Fibroblast of gingiva (primary cell): ENCODE results near the gene DNA2.
"Not testable (repeated sequence)": the region's sequence is repeated elsewhere in the genome, so short reads cannot be mapped to it uniquely, and the experiment has no call there.

ENCODE experiments used
- DNase-seq: peaks from one replicate; pipeline ENCODE4 v3.0.0-alpha.2; 2011; ENCODE audit warnings: low read depth

Gene DNA2, protein sequence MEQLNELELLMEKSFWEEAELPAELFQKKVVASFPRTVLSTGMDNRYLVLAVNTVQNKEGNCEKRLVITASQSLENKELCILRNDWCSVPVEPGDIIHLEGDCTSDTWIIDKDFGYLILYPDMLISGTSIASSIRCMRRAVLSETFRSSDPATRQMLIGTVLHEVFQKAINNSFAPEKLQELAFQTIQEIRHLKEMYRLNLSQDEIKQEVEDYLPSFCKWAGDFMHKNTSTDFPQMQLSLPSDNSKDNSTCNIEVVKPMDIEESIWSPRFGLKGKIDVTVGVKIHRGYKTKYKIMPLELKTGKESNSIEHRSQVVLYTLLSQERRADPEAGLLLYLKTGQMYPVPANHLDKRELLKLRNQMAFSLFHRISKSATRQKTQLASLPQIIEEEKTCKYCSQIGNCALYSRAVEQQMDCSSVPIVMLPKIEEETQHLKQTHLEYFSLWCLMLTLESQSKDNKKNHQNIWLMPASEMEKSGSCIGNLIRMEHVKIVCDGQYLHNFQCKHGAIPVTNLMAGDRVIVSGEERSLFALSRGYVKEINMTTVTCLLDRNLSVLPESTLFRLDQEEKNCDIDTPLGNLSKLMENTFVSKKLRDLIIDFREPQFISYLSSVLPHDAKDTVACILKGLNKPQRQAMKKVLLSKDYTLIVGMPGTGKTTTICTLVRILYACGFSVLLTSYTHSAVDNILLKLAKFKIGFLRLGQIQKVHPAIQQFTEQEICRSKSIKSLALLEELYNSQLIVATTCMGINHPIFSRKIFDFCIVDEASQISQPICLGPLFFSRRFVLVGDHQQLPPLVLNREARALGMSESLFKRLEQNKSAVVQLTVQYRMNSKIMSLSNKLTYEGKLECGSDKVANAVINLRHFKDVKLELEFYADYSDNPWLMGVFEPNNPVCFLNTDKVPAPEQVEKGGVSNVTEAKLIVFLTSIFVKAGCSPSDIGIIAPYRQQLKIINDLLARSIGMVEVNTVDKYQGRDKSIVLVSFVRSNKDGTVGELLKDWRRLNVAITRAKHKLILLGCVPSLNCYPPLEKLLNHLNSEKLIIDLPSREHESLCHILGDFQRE

DNA sequence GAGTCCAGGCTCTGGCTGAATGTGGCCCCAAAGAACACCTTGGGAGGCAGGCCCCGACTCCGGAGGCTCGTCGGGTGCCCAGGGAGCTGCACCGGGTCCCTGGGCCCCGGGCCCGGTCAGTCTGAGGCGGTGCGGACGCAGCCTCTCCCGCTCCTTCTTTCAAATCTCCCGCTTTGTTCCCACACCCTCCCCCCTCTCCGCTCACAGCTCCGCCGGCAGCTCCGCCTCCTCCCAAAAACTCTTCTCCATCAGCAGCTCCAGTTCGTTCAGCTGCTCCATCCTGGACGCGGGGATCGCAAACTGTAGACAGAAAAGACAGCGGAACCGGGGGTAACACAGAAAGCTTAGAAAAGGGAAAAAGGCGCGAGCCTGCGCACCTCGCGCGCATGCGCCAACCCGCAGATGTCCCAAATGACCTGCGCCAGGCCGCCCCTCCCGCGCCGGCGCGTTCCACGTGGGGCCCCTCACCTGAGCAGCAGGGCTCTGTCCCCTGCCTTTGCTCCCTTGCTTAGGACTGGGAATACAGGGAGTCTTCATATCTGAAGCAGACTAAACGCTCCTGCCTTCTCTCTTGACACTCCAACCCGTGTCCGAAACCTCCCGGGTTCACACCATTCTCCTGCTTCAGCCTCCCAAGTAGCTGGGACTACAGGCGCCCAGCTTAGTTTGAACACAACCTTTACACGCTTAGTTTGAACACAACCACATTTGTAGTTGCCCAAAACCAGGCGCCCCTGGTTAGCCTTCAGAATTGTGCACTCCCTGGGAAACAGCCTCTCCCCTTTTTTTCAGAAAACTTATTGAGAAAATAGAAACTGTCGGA is at the start of gene DNA2:
DNA2 (minus strand) TSS at position 388 of the 823 bp plus-strand sequence; CDS start at position 279, 109 bp downstream.
- peak; percentile 25 for DNase-seq

DNA sequence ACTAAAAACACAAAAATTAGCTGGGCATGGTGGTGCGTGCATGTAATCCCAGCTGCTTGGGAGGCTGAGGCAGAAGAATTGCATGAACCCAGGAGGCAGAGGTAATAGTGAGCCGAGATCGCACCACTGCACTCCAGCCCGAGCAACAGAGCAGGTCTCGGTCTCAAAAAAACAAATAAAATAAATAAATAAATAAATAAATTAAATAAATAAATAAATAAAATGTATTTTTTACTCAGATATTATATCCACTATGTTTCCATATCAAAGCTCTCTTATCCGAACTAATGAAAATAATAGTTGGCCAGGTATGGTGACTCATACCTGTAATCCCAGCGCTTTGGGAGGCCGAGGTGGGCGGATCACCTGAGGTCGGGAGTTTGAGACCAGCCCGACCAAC is 46.8 kb upstream of the DNA2 start:
- DNase-seq = not testable (repeated sequence)

DNA sequence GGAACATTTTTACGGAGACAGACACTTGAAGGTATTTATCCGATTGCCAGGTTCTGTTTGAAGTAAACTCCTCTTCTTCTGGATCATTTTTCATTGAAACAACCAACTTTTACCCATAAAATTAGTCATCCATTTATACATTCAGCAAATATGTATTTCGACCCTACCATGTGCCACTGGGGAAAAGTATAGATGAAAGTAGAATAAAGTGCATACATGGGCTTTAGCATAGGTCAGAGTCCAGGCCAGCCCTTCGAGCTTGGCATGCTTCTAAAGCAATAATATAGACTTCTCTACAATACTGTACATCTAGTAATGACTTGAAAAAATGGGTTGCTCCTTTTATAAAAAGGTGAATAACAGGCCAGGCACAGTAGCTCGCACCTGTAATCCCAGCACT is 45.4 kb upstream of the DNA2 start:
- DNase-seq = no peak

DNA sequence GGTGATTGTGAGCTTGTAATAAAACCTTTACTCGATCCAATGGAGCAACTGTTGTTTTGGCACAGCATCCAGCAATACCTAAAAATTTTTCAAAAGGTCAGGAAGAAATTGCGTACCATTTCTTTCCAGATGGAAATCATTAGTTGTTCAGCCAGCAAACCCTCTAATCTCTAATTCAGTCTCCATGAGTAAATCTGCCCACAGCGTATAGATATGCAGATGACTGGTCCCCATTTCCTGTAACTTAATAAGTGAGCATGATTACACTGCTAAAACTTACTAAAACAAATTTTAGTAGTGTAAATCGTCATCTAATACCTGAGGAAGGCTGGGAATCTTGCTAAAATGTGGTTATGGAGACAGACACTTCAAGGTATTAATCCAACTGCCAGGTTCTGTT is 45.0 kb upstream of the DNA2 start:
- peak; percentile 88 for DNase-seq

DNA sequence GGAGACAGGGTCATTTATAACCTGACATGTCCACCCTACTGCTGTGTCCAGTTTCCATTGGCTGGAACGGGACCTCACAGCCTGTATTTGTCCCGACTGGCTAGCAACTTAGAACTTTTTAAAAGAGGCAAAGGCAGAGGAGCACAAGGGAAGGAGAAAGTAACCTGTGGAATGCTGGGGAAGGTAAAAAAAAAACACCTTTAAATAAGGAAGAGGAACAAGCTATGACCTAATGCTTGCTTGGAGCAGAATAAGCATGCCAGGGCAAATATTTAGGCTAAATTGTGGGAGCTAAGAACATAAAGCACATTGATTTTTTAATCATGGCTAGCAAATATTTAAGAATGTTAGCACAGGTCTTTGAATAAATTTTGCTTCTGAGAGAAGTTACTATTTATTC is 44.4 kb upstream of the DNA2 start:
- not testable (repeated sequence) for DNase-seq

DNA sequence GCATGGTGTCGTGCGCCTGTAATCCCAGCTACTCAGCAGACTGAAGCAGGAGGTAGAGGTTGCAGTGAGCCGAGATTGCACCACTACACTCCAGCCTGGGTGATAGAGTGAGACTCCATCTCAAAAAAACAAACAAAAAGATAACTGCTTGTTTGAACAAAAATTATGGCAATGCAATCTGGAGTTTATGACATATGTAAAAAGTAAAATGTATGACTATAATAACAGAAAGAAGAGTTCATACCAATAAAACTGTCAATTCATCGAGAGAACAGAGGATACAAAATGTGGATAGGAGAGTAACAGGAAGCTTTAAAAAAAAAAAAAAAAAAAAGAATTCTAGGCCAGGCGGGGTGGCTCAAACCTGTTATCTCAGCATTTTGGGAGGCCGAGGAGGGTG is 36.3 kb upstream of the DNA2 start:
- DNase-seq = no peak

DNA sequence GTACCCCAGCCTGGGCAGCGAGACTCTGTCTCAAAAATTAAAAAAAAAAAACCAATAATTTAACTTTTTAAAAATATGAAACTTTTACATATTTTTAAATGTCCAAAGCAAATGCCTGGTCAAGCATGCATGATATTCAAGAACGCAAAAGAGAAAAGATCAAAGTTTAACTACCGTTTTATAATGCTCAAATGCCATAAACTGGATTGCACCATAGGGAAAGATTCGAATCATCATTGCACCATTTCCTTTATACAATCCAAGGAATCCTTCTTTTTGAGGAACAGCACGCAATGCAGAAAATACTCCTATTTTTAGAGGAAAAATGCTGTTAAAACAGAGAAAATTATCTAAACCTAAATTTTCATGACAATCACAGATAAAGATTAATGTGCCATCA is 34.6 kb upstream of the DNA2 start:
- DNase-seq = peak; percentile 1

DNA sequence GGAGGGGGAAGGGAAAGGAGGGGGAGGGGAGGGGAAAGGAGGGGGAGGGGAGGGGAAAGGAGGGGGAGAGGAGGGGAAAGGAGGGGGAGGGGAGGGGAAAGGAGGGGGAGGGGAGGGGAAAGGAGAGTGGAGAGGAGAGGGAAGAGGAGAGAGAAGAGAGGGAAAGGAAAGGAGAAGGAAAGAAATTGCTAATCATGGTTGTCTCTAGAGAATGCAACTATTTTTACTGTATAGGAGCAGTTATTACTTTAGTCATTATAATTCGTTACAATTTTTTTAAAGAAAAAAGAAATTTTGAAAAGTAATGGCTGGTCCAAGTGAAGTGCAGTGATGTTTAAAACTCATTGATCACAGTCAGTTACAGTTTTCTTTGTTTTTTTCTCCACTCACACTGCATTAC is 31.1 kb upstream of the DNA2 start:
- DNase-seq = no peak

DNA sequence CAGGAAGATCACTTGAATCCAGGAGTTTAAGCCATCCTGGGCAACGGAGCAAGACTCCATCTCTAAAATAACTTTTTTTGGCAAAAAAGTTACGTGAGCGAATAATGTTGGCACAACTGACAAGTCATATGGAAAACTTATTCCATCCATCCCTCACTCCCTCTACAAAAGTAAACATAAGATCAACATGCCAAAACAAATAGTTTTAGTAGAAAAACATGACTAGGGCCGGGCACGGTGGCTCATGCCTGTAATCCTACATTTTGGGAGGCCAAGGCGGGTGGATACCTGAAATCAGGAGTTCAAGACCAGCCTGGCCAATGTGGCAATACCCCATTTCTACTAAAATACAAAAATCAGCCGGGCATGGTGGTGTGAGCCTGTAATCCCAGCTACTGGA is 29.9 kb upstream of the DNA2 start:
- no peak for DNase-seq

DNA sequence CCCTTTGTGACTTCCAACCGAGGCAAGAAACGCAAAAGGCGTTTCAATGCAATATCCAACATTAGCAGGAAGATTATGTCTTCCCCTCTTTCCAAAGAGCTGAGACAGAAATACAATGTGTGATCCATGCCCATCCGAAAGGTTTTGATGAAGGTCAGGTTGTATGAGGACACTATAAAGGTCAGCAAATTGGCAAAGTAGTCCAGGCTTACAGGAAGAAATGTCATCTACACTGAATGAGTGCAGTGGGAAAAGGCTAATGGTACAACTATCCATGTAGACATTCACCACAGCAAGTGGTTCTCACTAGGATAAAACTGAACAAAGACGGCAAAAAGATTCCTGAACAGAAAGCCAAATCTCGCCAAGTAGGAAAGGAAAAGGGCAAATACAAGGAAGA is 27.8 kb upstream of the DNA2 start:
- DNase-seq = no peak

DNA sequence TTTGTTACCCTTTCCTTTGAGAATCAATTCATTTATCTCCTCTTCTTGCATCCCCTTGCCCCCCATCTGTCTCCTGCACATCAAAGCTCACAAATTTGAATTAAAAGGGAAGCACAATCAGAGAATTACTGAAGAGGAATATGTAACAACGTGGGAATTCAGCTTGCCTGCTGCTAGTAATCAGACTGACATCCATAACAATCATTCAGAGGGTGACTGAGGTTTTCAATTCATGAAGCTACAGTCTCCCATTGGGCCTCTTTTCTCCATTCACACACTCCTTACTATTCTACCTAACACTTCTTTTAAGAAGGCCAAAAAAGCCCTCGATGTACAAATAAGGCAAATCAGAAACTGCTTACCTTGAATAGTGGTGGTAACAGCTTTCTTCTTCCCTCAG is 24.3 kb upstream of the DNA2 start:
- DNase-seq = no peak

DNA sequence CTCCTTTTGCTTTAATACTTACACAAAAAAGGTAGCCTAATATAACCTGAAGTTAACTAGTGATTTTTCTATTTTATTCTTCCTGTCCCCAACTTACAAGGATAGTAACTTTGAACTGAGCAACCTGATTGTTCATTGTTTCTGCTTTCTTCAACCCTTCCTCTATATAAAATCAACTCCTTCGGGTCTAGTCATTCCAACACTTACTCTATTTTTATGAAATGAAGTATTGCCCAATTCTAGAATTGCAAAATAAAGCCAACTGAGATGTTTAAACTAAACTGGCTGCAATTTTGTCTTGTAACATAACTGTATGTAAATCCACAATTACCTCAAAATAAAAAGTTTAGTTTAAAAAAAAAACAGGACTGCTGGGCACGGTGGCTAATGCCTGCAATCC is 20.3 kb upstream of the DNA2 start:
- DNase-seq = peak; percentile 64

DNA sequence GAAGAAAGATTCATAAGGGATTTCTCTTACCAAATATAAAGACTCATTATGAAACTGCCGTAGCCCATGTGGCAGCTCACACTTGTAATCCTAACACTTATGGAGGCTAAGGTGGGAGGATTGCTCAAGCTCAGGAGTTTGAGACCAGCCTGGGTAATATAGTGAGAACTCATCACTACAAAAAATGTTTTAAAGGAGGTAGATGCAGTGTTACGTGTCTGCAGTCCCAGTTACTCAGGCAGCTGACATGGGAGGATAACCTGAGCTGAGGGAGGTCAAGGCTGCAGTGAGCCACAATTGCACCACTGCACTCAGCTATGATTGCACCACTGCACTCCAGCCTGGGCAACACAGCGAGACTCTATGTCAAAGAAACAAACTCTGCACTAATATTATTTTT is 18.1 kb upstream of the DNA2 start:
- no peak for DNase-seq

DNA sequence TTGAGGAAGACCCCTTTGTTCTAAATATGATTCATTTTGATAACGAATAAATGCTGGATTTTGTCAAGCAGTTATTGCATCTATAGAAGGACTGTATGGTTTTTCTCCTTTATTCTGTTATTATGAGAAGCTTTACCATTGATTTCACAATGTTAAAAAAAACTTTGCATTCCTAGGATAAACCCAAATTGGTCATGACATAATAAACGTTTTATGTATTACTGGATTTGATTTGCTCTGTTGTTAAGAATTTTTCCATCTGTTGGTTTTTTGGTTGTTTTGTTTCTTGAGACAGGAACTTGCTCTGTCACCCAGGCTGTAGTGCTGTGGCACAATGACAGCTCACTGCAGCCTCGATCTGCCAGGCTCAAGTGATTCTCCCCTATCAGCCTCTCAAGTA is 2.2 kb upstream of the DNA2 start:
- DNase-seq = peak; percentile 18

DNA sequence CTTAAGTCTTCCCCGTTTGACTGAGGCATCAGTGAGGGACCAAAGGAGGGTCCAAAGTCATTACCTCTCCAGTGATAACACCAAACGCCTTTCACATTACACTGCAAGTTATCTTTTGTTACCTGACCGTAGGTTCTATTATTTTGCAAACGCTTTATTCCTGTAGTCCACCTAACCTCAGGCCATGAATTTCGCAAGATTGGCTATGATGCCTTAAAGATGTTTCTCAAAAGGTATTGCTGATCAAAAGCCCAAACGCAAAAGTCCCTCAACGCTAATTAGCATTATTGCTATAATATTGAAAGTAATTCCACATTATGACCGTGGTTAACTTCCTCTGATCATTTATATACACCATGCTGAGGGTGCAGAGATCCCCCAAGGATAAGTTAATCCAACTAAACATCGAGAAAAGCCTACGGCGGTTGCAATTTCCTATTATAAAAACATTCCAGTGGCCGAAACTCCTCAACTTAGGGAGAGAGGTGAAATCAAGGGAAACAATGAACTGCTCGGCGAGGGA is 649 bp downstream of the DNA2 start:
- no peak for DNase-seq

DNA sequence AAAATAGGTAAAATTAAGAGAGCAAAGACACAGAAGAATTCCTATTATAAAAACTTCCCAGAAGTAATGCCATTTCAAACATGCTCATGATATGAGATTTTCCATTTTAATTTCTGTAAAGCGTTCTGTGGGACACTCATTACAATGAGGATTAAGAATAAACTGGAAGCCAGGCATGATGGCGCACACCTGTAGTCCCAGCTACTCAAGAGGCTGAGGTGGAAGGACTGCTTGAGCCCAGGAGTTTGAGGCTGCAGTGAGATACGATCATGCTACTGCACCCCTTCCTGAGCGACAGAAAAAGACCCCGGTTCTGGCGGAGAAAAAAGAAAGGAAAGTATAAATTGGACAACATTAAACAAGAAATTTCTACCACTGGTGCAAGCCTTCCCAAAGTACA is 1.5 kb downstream of the DNA2 start:
- no peak for DNase-seq

DNA sequence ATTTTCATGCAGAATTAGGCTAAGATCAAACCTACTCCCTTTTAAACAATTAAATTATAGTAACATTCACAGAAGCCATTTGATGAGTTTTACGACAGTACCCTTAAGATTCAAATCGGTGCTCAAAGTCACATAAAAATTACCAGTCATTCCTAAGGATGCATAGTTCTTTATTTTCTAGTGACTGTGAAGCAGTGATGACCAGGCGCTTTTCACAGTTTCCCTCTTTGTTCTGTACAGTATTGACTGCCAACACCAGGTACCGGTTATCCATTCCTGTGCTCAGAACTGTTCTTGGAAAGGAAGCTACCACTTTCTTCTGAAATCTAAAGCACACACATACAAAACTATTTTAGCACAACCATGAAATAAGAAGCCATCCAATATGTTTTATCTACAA is 1.9 kb downstream of the DNA2 start:
- no peak for DNase-seq

DNA sequence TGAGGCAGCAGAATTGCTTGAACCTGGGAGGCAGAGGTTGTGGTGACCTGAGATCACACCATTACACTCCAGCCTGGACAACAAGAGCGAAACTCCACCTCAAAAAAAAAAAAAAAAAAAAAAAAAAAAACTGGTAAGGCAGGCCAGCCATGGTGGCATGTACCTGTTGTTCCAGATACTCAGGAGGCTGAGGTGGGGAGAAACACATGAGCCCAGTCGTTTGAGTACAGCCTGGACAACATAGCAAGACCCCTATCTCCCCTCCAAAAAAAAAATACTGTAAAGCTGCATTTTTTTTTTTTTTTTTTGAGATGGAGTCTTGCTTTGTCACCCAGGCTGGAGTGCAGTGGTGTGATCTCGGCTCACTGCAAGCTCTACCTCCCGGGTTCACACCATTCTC is 7.0 kb downstream of the DNA2 start:
- not testable (repeated sequence) for DNase-seq

DNA sequence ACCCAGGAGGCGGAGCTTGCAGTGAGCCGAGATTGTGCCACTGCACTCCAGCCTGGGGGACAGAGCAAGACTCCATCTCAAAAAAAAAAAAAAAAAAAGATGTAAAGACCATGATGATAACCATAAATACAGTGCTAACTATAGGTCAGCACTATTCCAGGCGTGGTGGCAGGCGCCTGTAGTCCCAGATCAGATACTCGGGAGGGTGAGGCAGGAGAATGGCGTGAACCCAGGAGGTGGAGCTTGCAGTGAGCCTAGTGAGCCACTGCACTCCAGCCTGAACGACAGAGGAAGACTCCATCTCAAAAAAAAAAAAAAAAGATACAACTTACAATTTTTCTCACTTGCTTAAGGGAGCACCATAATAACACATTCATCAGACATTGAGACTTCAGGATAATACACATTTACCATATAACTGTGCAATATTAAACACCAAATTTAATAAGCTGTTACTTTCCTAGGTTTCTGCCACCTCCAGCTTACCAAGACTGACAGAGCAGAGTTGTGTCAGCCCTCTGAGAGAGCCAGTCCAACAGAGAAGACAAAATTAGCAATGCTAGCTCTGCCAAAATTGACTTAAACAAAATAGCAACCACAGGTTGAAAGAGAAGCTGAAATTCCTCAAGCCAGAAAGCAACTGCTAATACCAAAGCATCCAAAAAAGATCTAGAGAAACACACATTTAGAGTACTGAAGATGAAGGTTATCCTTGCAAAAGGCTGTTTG is 8.2 kb downstream of the DNA2 start:
- DNase-seq = no peak

DNA sequence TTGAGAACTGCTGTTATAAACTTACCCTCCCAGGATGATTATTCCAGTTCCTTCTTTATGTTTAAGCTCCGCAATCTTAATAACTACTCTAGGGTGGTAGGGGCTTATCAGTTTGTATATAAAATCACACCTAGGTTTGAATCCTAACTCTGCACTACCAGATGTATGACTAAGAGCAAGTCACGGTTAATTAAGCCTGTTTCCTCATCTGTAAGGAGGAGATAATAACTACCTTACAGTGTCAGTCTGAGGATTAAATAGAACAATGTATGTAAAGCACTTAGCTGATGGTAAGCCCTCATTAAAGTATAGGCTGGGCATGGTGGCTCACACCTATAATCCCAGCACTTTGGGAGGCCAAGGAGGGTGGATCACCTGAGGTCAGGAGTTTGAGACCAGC is 9.2 kb downstream of the DNA2 start:
- no peak for DNase-seq

DNA sequence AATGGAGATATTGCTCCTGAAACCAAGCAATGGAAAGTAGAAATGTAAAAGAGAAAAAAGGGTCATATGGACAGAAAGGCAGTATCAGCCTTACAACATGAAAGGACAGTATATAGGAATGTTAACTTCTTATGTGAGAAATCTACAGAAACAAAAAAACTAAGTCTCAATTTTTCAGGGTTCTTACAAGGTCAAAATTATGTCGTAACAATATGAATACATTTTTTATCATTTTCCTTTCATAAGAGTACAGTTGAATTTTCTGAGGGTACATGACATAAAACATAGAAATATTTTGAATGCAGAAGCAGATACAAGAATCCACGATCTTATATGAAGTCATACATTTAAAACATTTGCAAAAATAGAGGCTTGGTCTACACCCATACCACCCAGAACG is 10.7 kb downstream of the DNA2 start:
- DNase-seq = no peak
